MG63 (cell line): ENCODE data around the gene FRAS1. TPM values are rescaled to one million over a fixed set of nuclear protein-coding genes. Genes with fewer than 3 reads are reported as not detected.
"Not testable (repeated sequence)": the region's sequence is repeated elsewhere in the genome, so short reads cannot be mapped to it uniquely, and the experiment has no call there.

Source experiments
- DNase-seq: peaks from one replicate; pipeline ENCODE4 v3.0.0-alpha.2; 2020
- H3K27me3 ChIP-seq: fragments of 250-450 bp; sonication (Bioruptor Pico); 2 replicates; pipeline ENCODE4 v1.5.1; 2020; ENCODE audit warnings: mild to moderate bottlenecking, moderate library complexity
- H3K36me3 ChIP-seq: fragments of 250-450 bp; sonication (Bioruptor Pico); 2 replicates; pipeline ENCODE4 v1.5.1; 2020; ENCODE audit warnings: mild to moderate bottlenecking, moderate library complexity
- H3K4me3 ChIP-seq: fragments of 250-450 bp; sonication (Bioruptor Pico); 2 replicates; pipeline ENCODE4 v1.5.1; 2020; ENCODE audit warnings: mild to moderate bottlenecking, moderate library complexity
- H3K9me3 ChIP-seq: fragments of 250-450 bp; sonication (Bioruptor Pico); 2 replicates; pipeline ENCODE4 v1.5.1; 2020; ENCODE audit warnings: mild to moderate bottlenecking, moderate library complexity
- total RNA-seq: library from RNA; depleted of rRNA; stranded (reverse); fragments of >200 nt; shearing (Covaris generic); gene quantifications from 2 replicates; pipeline ENCODE4 v1.2.3, GENCODE V29; 2014; ENCODE audit warnings: low replicate concordance

FRAS1 gene
- total RNA-seq, 1 experiment from 2014 or later: 0.03 TPM

GRCh38 chr4:78214078-78214477 is 157.0 kb downstream of the FRAS1 start:
- Histone ChIP-seq H3K4me3 (no peak overlapping the region), H3K27me3 (no peaks in the 10 kb centered on the region), H3K36me3 (no peaks in the 10 kb centered on the region), H3K9me3 (no peaks in the 10 kb centered on the region)
- DNase-seq: no peak

GRCh38 chr4:78217557-78217956 is 160.4 kb downstream of the FRAS1 start:
- no peaks in the 10 kb centered on the region for H3K36me3 ChIP-seq
- no peaks in the 10 kb centered on the region for H3K27me3 ChIP-seq
- H3K9me3 ChIP-seq: no peaks in the 10 kb centered on the region
- no peak for DNase-seq
- H3K4me3 ChIP-seq: no peak overlapping the region

- Histone ChIP-seq H3K27me3 (no peaks in the 10 kb centered on the region), H3K4me3 (no peak overlapping the region), H3K9me3 (no peaks in the 10 kb centered on the region), H3K36me3 (no peaks in the 10 kb centered on the region)
- no peak for DNase-seq
Observed at GRCh38 chr4:78218260-78218659, 161.1 kb downstream of the FRAS1 start.

GRCh38 chr4:78219825-78220224 is 162.7 kb downstream of the FRAS1 start:
- H3K27me3 ChIP-seq: no peaks in the 10 kb centered on the region

GRCh38 chr4:78220283-78220682 is 163.2 kb downstream of the FRAS1 start:
- H3K4me3 ChIP-seq: no peak overlapping the region
- H3K27me3 ChIP-seq: no peaks in the 10 kb centered on the region
- no peaks in the 10 kb centered on the region for H3K36me3 ChIP-seq
- no peak for DNase-seq
- no peaks in the 10 kb centered on the region for H3K9me3 ChIP-seq

More at GRCh38 chr4:78219825-78220224, 162.7 kb downstream of the FRAS1 start:
- H3K4me3 ChIP-seq: no peak overlapping the region
- H3K36me3 ChIP-seq: no peaks in the 10 kb centered on the region
- H3K9me3 ChIP-seq: no peaks in the 10 kb centered on the region
- no peak for DNase-seq

GRCh38 chr4:78222575-78223186 is 165.6 kb downstream of the FRAS1 start:
- Histone ChIP-seq H3K27me3 (no peaks in the 10 kb centered on the region), H3K36me3 (no peaks in the 10 kb centered on the region), H3K4me3 (no peak overlapping the region), H3K9me3 (no peaks in the 10 kb centered on the region)
- DNase-seq: no peak

GRCh38 chr4:78225236-78225635 is 168.1 kb downstream of the FRAS1 start:
- H3K9me3 ChIP-seq: no peaks in the 10 kb centered on the region
- DNase-seq: no peak
- no peaks in the 10 kb centered on the region for H3K27me3 ChIP-seq
- no peak overlapping the region for H3K4me3 ChIP-seq
- H3K36me3 ChIP-seq: no peaks in the 10 kb centered on the region

GRCh38 chr4:78226279-78226678 is 169.2 kb downstream of the FRAS1 start:
- Histone ChIP-seq H3K9me3 (no peaks in the 10 kb centered on the region), H3K27me3 (no peaks in the 10 kb centered on the region), H3K4me3 (no peak overlapping the region), H3K36me3 (no peaks in the 10 kb centered on the region)
- DNase-seq: no peak

- no peaks in the 10 kb centered on the region for H3K27me3 ChIP-seq
- no peak for DNase-seq
- H3K36me3 ChIP-seq: no peaks in the 10 kb centered on the region
- no peak overlapping the region for H3K4me3 ChIP-seq
- no peaks in the 10 kb centered on the region for H3K9me3 ChIP-seq
Observed at GRCh38 chr4:78227411-78228057, 170.4 kb downstream of the FRAS1 start.

- Histone ChIP-seq H3K36me3 (no peaks in the 10 kb centered on the region), H3K4me3 (no peak overlapping the region), H3K9me3 (no peaks in the 10 kb centered on the region), H3K27me3 (no peaks in the 10 kb centered on the region)
- no peak for DNase-seq
Observed at GRCh38 chr4:78235800-78236199, 178.7 kb downstream of the FRAS1 start.

- Histone ChIP-seq H3K36me3 (no peaks in the 10 kb centered on the region), H3K9me3 (no peaks in the 10 kb centered on the region), H3K27me3 (no peaks in the 10 kb centered on the region), H3K4me3 (no peak overlapping the region)
- DNase-seq: no peak
Observed at GRCh38 chr4:78237360-78237759, 180.2 kb downstream of the FRAS1 start.

- Histone ChIP-seq H3K36me3 (no peaks in the 10 kb centered on the region), H3K27me3 (no peaks in the 10 kb centered on the region), H3K9me3 (no peaks in the 10 kb centered on the region), H3K4me3 (no peak overlapping the region)
- no peak for DNase-seq
Observed at GRCh38 chr4:78242071-78242470, 184.9 kb downstream of the FRAS1 start.

GRCh38 chr4:78244705-78245485 is 187.8 kb downstream of the FRAS1 start:
- H3K27me3 ChIP-seq: no peaks in the 10 kb centered on the region
- no peaks in the 10 kb centered on the region for H3K36me3 ChIP-seq
- no peak overlapping the region for H3K4me3 ChIP-seq
- no peak for DNase-seq
- H3K9me3 ChIP-seq: no peaks in the 10 kb centered on the region

- DNase-seq: no peak
- no peaks in the 10 kb centered on the region for H3K36me3 ChIP-seq
- H3K9me3 ChIP-seq: no peaks in the 10 kb centered on the region
- H3K27me3 ChIP-seq: no peaks in the 10 kb centered on the region
- no peak overlapping the region for H3K4me3 ChIP-seq
Observed at GRCh38 chr4:78247536-78248285, 190.6 kb downstream of the FRAS1 start.

- Histone ChIP-seq H3K27me3 (no peaks in the 10 kb centered on the region), H3K36me3 (no peaks in the 10 kb centered on the region), H3K4me3 (no peak overlapping the region), H3K9me3 (no peaks in the 10 kb centered on the region)
- DNase-seq: no peak
Observed at GRCh38 chr4:78250500-78250899, 193.4 kb downstream of the FRAS1 start.

GRCh38 chr4:78252773-78253172 is 195.7 kb downstream of the FRAS1 start:
- not testable (repeated sequence) for H3K27me3 ChIP-seq, H3K4me3 ChIP-seq, H3K36me3 ChIP-seq, DNase-seq, H3K9me3 ChIP-seq

- Histone ChIP-seq H3K27me3 (no peaks in the 10 kb centered on the region), H3K36me3 (no peaks in the 10 kb centered on the region), H3K4me3 (no peak overlapping the region), H3K9me3 (no peaks in the 10 kb centered on the region)
- no peak for DNase-seq
Observed at GRCh38 chr4:78254893-78255292, 197.8 kb downstream of the FRAS1 start.
